Skin epidermis (tissue), 12 donors: ENCODE results near the gene KIAA0930.
A peak's percentile ranks its signal among the peaks of the same experiment; 100 is the strongest.
"Not testable (repeated sequence)": the region's sequence is repeated elsewhere in the genome, so short reads cannot be mapped to it uniquely, and the experiment has no call there.

Experiments
- H3K27ac ChIP-seq, 21 experiments: fragments of 200-600 bp; sonication (generic) in 11 of 21; one replicate each; pipeline ENCODE4 v1.5.0; 2020; ENCODE audit warnings: mild to moderate bottlenecking in 3 of 21, inconsistent platforms in 2 of 21, moderate library complexity in 2 of 21
- H3K4me3 ChIP-seq, 7 experiments: fragments of 200-600 bp; sonication (generic) in 2 of 7; one replicate each; pipeline ENCODE4 v1.5.0; 2020; ENCODE audit warnings: inconsistent platforms in 2 of 7, mild to moderate bottlenecking in 2 of 7, moderate library complexity in 1 of 7

Gene KIAA0930

GRCh38 chr22:45206233-45206632, 34.5 kb downstream of the KIAA0930 start:
- H3K4me3 ChIP-seq = no peak overlapping the region
- no peak overlapping the region for H3K27ac ChIP-seq

DNA sequence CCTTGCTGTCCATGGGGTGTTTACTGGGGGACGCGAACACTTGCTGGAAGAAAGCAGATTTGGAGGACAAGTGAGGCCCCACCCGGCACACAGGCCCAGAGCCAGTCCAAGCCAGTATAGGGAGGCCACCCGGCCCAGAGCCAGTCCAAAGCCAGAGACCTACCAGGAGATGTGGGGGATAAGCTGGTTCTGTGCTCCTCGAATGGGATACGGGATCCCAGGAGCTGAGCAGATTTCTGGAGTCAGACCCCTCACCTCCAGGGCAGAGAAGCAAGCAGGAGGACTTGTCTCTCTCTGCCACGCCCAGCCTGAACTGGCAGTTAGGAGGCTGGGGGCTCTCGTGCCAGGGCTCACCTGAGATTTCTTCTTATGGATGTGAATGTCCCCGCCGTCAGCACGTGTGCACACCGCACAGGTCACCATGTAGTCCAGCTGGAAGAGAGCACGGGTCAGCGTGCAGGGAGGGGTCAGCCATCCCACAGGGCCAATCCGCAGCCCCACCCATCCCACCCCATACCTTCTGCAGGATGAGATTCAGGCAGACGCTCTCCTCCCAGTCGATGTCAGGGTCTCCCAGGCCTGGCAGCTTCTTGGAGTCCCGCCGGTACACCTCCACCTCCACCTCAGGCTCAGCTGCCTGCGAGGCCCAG, 35.3 kb downstream of the KIAA0930 start:
- H3K4me3 ChIP-seq = no peak overlapping the region
- peak overlapping the region in 2 of 21 experiments; percentile 11 to 22 for H3K27ac ChIP-seq

GRCh38 chr22:45204819-45205218, 35.9 kb downstream of the KIAA0930 start:
- H3K4me3 ChIP-seq = no peak overlapping the region
- peak overlapping the region in 2 of 21 experiments; percentile 31 to 50 for H3K27ac ChIP-seq

DNA sequence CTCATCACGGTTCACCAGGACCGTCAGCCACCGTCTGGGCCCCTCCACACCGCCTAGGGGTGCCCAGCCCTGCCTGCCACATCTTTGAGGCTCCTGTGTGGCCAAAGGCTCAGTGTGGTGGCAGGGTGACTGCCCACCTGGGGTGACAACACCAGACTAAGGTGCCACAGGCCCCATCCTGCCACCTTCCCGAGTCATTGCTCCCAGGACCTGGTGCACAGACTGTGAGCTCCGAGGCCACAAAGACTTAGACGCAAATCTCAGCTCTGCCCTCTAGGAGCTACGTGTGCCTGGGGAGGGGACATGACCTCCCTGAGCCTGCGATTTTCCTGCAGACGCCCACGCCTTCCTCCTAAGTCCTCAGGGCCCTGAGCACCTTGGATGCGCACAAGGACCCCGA, 36.5 kb downstream of the KIAA0930 start:
- Histone ChIP-seq H3K4me3 (no peak overlapping the region), H3K27ac (peak overlapping the region in 5 of 21 experiments; percentile 16 to 50 (median 31))

GRCh38 chr22:45203150-45203951, 37.3 kb downstream of the KIAA0930 start:
- Histone ChIP-seq H3K27ac (peak overlapping the region in 2 of 21 experiments; percentile 35 to 50), H3K4me3 (no peak overlapping the region)

GRCh38 chr22:45202333-45203149, 38.2 kb downstream of the KIAA0930 start:
- Histone ChIP-seq H3K27ac (peak overlapping the region in 11 of 21 experiments; percentile 1 to 69 (median 19)), H3K4me3 (no peak overlapping the region)

DNA sequence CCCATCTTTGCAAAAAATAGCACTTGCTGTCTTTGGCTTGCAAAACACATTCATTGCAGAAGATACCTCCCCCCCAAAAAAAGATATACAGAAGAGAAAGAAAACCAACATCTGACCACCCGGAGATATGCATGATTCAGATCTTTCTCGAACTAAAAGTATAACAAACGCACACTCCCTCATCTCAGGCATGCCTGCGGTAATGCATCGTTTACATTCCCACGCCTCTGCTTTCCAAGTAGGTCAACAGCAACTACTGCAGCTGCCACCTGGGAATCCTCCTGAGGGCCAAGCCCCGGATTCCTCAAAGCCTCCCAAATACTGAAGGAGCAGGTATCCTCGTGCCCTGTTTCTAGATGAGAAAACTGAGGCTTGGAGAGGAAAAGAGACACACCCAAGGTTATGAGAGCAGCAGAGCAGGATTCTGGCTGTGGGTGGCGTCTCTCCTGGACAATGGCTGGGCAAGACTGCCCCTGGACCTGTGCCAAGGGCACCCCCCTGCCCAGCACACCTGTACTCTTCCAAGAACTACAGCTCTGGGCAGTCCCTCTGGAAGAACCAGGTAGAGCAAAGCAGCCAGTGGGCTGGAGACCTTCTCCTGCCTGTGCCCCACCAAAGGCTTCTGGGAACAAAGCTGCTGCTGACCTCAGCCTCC, 38.9 kb downstream of the KIAA0930 start:
- Histone ChIP-seq H3K4me3 (no peak overlapping the region), H3K27ac (peak overlapping the region in 12 of 21 experiments; percentile 3 to 69 (median 23))

GRCh38 chr22:45200860-45201511, 39.7 kb downstream of the KIAA0930 start:
- H3K27ac ChIP-seq = peak overlapping the region in 3 of 21 experiments; percentile 6 to 60 (median 13)

DNA sequence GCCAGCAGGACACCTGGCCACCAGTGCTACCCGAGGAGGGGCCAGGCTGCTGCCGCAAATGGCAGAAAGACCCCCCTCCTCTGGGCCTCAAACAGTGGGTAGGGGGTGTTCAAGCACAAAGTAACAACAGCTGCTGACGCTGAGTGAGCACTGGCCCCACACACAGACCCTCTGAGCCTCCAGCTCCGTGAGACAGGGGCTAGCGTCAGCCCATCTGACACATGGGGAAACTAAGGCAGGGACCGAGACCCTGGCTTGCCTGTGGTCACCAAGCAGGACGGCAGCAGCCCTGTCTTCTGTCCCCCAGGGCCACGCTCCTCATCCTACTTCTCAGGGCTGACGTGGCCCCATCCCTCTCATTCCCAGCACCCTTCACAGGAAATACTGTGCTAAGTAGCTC, 40.5 kb downstream of the KIAA0930 start:
- Histone ChIP-seq H3K4me3 (no peak overlapping the region), H3K27ac (no peak overlapping the region)

More at GRCh38 chr22:45200860-45201511, 39.7 kb downstream of the KIAA0930 start:
- no peak overlapping the region for H3K4me3 ChIP-seq

- Histone ChIP-seq H3K4me3 (no peak overlapping the region), H3K27ac (no peak overlapping the region)
Observed at GRCh38 chr22:45199723-45200122, 41.0 kb downstream of the KIAA0930 start.

DNA sequence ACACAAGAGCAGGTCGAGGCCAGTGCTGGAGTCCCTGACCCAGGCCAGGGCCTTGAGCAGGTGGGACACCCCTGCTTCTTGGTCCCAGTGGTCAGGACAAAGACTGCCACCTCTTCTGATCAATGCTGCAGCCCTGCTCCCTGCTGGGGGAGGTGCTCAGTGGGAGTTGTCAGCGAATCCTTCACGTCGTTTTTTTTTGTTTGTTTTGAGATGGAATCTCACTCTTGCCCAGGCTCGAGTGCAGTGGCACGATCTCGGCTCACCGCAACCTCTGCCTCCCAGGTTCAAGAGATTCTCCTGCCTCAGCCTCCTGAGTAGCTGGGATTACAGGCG, 42.3 kb downstream of the KIAA0930 start:
- H3K27ac ChIP-seq = no peak overlapping the region
- no peak overlapping the region for H3K4me3 ChIP-seq

GRCh38 chr22:45197606-45198462, 42.9 kb downstream of the KIAA0930 start:
- Histone ChIP-seq H3K27ac (peak overlapping the region in 1 of 21 experiments; percentile 8), H3K4me3 (no peak overlapping the region)

DNA sequence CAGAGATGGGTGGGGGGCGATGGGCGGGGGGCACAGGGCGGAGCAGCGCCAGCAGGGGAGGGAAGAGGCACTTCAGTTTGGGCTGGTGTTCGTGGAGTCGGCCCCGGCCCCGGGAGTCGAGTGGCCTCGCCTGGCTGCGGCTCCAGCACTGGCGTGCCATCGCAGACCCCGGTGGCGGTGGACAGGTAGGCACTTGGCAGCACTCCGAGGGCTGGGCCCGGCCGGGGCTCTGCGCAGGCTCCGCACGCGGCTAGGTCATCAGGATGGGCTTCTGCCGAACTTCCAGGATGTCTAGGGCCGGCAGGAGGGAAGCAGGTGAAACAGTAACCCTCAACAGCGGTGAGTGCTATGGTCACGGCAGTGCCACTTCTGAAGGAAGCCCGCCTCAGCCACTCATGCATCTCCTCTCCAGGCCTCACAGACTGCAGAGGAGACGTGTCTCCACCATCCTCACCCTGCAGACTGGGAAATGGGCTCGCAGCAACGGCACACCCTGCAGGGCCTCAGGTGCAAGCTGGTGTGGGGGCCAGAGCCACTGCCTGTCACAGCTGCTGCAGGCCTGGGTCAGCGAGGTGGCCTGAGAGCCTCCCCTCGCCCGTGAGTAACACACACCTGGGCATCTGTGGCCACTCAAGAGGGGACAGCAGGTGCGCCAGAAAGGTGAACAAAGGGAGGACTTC, 43.6 kb downstream of the KIAA0930 start:
- no peak overlapping the region for H3K4me3 ChIP-seq
- no peak overlapping the region for H3K27ac ChIP-seq

- no peak overlapping the region for H3K4me3 ChIP-seq
- no peak overlapping the region for H3K27ac ChIP-seq
Observed at GRCh38 chr22:45196308-45196707, 44.4 kb downstream of the KIAA0930 start.

DNA sequence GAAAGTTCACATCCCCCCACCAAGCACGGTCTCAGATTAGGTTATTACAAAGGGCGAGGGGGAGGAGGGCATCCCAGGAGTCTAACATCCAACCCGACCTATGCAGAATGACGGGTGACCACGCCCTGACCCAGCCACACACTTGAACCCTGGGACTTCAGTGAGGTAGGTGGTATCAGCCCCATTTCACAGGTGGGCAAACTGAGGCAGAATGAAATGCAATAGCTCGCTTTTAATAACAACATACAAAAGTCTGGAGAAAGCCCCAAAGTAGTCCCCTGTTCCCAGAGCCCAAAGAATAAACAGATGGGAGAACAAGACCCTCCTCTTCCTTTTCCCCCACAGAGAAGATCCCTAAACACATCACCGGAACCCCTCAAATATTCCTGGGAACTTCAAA, 45.1 kb downstream of the KIAA0930 start:
- Histone ChIP-seq H3K4me3 (no peak overlapping the region), H3K27ac (no peak overlapping the region)

DNA sequence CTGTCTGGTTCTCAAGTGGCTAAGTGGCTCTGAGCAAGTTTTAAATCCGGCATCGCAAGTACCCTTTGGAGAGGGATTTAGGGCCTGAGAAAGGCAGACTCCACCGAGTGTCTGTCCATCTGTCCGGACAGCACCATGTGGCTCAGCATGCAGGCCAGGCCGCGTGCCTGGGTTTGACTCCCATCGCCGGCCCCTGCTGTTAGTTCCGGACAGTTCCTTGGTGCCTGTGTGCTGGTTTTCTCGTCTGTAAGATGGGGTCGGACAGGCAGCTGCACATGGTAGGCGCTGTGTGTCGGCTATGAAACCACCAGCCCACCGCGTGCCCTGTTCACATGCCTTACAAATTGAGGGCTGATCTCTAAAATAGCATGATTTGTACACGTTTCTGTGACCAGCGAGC, 46.0 kb downstream of the KIAA0930 start:
- H3K4me3 ChIP-seq = no peak overlapping the region

DNA sequence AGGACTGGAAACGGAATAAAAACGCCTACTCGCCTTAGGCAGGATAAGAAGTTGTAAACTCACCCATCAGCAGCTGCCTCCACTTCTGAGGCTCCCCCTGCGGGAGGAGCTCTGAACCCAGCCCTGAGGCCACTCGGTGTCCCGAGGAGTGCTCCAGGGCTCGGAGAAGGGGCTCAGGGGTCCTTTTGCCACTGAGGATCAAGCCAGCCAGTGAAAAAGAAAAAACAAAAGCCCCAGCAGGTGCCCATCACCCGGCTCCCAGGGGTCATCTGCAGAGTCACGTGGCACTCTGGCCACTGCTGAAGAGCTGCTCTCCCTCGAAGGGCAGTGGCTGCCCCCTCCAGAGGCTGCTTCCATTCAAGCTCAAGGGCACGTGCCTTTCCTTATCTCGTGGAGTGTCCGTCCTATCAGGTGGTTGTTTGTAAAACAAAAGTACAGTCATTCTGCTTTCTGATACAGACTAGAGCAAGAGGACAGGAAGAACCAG, 48.0 kb downstream of the KIAA0930 start:
- Histone ChIP-seq H3K27ac (no peak overlapping the region), H3K4me3 (no peak overlapping the region)

More for the DNA sequence above, 46.0 kb downstream of the KIAA0930 start:
- no peak overlapping the region for H3K27ac ChIP-seq

GRCh38 chr22:45191746-45192145, 48.9 kb downstream of the KIAA0930 start:
- not testable (repeated sequence) for H3K4me3 ChIP-seq, H3K27ac ChIP-seq
